Measurements from ENCODE around the gene RPS6KB2. TPM values are rescaled to one million over a fixed set of nuclear protein-coding genes. Genes with fewer than 3 reads are reported as not detected.

RPS6KB2 gene
- total RNA-seq, 1 experiment from 2014 or later: 54.0 TPM

GRCh38 chr11:67449116-67449844 is 21.0 kb downstream of the RPS6KB2 start:
- H3K27ac ChIP-seq: no peak overlapping the region
- no peak overlapping the region for H2AFZ ChIP-seq
- no peaks in the 10 kb centered on the region for H3K27me3 ChIP-seq (ENCODE audit: insufficient read depth, low read depth)
- intact Hi-C loops (cut with micrococcal nuclease; ENCODE audit: unreplicated experiment): no loop called here
- DNase-seq: no peak
- H3K79me2 ChIP-seq (ENCODE audit: low read depth): peaks cover 8% of the 10 kb centered on the region; the same call in 1 of the 2 replicates
- no peaks in the 10 kb centered on the region for H4K20me1 ChIP-seq (ENCODE audit: insufficient read depth)
- peaks cover 15% of the 10 kb centered on the region; the same call in 1 of the 2 replicates for H3F3A ChIP-seq (ENCODE audit: insufficient read depth, low read depth)
- TF ChIP-seq, protein P1, sequence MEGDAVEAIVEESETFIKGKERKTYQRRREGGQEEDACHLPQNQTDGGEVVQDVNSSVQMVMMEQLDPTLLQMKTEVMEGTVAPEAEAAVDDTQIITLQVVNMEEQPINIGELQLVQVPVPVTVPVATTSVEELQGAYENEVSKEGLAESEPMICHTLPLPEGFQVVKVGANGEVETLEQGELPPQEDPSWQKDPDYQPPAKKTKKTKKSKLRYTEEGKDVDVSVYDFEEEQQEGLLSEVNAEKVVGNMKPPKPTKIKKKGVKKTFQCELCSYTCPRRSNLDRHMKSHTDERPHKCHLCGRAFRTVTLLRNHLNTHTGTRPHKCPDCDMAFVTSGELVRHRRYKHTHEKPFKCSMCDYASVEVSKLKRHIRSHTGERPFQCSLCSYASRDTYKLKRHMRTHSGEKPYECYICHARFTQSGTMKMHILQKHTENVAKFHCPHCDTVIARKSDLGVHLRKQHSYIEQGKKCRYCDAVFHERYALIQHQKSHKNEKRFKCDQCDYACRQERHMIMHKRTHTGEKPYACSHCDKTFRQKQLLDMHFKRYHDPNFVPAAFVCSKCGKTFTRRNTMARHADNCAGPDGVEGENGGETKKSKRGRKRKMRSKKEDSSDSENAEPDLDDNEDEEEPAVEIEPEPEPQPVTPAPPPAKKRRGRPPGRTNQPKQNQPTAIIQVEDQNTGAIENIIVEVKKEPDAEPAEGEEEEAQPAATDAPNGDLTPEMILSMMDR (conservative IDR thresholded peaks at IDR 0.05): no peak
- TF ChIP-seq EZH2 (IDR thresholded peaks at IDR 0.05; ENCODE audit: low read depth): no peak
- ChIA-PET CTCF (interaction anchor here (0.6 kb wide), 1 partner anchor 36 kb away, joined by 4 read pairs; no protein-coding TSS in a partner anchor), POLR2A (ENCODE audit: unreplicated experiment) (no interaction called here)
- no peaks in the 10 kb centered on the region for H3K9me2 ChIP-seq (ENCODE audit: insufficient read depth)
- H3K4me2 ChIP-seq: no peak overlapping the region
- no peaks in the 10 kb centered on the region for H3K9me3 ChIP-seq (ENCODE audit: insufficient read depth, low read depth)
- peaks cover 4% of the 10 kb centered on the region; the same call in 1 of the 2 replicates for H3K4me1 ChIP-seq (replicated peaks; ENCODE audit: insufficient read depth)
- H3K36me3 ChIP-seq (ENCODE audit: low read depth): no peaks in the 10 kb centered on the region
- BruUV-seq (replicated peaks): no TSS peak
- no peak overlapping the region for H3K4me3 ChIP-seq

DNA sequence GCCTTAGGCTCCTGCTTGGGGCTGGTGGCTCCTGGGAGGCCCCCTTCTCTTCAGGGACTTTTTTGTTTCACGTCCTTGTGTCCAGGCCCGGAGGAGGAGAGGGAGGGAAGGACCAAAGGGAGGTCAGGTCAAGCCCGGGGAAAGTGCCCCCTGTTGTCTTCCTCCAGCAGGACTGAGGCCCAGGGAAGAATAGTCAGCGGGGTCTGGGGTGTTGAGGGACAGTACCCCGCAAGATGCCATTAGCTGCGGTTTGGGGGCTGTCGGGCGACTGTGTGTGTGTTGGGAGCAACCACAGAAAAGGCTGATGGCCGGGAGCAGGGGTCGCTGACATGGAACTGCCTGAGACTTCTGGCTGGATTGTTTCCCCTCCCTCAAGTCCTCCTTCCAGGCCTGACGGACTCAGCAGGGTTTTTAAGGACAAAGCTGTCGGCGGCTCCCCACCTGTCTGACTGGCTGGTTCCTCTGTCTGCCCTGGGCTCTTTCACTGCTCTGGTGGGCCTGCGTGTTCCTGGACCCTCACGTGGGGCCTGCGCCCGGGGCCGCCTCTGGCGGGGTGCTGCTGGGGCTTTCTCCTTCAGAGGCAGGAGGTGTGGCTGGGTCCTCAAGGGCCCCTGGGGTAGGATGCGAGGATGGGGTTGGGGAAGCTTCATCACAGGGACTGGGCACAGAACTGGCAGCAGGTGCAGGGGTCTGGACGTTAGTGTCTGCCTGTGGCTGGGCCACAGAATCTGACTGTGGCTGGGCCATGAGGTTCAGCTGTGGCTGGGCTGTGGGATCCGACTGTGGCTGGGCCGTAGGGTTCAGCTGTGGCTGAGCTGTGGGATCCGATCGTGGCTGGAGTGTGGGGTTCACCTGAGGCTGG is 22.7 kb downstream of the RPS6KB2 start:
- POLR2A ChIA-PET (ENCODE audit: unreplicated experiment): interaction anchor here (0.6 kb wide), 1 partner anchor 745 kb away, joined by 3 read pairs; no protein-coding TSS in a partner anchor
- Histone ChIP-seq H4K20me1 (ENCODE audit: insufficient read depth) (no peaks in the 10 kb centered on the region), H3K36me3 (ENCODE audit: low read depth) (no peaks in the 10 kb centered on the region), H3F3A (ENCODE audit: insufficient read depth, low read depth) (peaks cover 13% of the 10 kb centered on the region; the same call in 1 of the 2 replicates), H3K4me2 (no peak overlapping the region), H3K4me3 (no peak overlapping the region), H3K9me2 (ENCODE audit: insufficient read depth) (no peaks in the 10 kb centered on the region), H3K27me3 (ENCODE audit: insufficient read depth, low read depth) (no peaks in the 10 kb centered on the region), H3K4me1 (replicated peaks; ENCODE audit: insufficient read depth) (no peaks in the 10 kb centered on the region), H3K79me2 (ENCODE audit: low read depth) (no peaks in the 10 kb centered on the region), H3K27ac (no peak overlapping the region), H2AFZ (no peak overlapping the region), H3K9me3 (ENCODE audit: insufficient read depth, low read depth) (no peaks in the 10 kb centered on the region)
- CTCF ChIA-PET: interaction anchor here (0.5 kb wide), 1 partner anchor 78 kb away, joined by 4 read pairs; the partner anchor contains the start of gene CLCF1
- TF ChIP-seq EZH2 (IDR thresholded peaks at IDR 0.05; ENCODE audit: low read depth): no peak
- TF ChIP-seq, protein P1 (conservative IDR thresholded peaks at IDR 0.05): no peak
- no peak for DNase-seq
- no TSS peak for BruUV-seq (replicated peaks)
- intact Hi-C loops (cut with micrococcal nuclease; ENCODE audit: unreplicated experiment): no loop called here

DNA sequence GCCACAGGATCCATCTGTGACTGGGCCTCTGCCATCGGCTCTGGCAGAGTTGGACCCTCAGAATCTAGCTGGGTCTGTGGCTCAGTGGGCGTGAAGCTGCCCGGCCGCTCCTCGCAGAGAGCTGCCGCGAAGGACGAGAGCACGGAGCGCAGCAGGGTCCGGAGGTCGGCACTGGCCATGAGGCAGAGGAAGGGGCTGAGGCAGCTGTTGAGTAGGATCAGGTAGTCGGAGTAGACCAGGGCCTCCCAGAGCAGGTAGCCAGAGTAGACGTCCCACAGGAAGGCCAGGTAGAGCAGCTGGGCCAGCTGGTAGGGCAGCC is 23.3 kb downstream of the RPS6KB2 start:
- no TSS peak for BruUV-seq (replicated peaks)
- ChIA-PET POLR2A (ENCODE audit: unreplicated experiment) (interaction anchor here (0.6 kb wide), 1 partner anchor 746 kb away, joined by 3 read pairs; no protein-coding TSS in a partner anchor), CTCF (no interaction called here)
- H3K36me3 ChIP-seq (ENCODE audit: low read depth): no peaks in the 10 kb centered on the region
- no peaks in the 10 kb centered on the region for H3K9me2 ChIP-seq (ENCODE audit: insufficient read depth)
- H3K27ac ChIP-seq: no peak overlapping the region
- no peak overlapping the region for H3K4me3 ChIP-seq
- TF ChIP-seq, protein P1 (conservative IDR thresholded peaks at IDR 0.05): no peak
- no peak for TF ChIP-seq EZH2 (IDR thresholded peaks at IDR 0.05; ENCODE audit: low read depth)
- no peak for DNase-seq
- no peaks in the 10 kb centered on the region for H3K79me2 ChIP-seq (ENCODE audit: low read depth)
- H2AFZ ChIP-seq: no peak overlapping the region
- H3K4me2 ChIP-seq: no peak overlapping the region
- H3K27me3 ChIP-seq (ENCODE audit: insufficient read depth, low read depth): no peaks in the 10 kb centered on the region
- H3K4me1 ChIP-seq (replicated peaks; ENCODE audit: insufficient read depth): no peaks in the 10 kb centered on the region
- no peaks in the 10 kb centered on the region for H3K9me3 ChIP-seq (ENCODE audit: insufficient read depth, low read depth)
- intact Hi-C loops (cut with micrococcal nuclease; ENCODE audit: unreplicated experiment): no loop called here
- peaks cover 13% of the 10 kb centered on the region; the same call in 1 of the 2 replicates for H3F3A ChIP-seq (ENCODE audit: insufficient read depth, low read depth)
- H4K20me1 ChIP-seq (ENCODE audit: insufficient read depth): no peaks in the 10 kb centered on the region

Data from PC-9 (cell line).